HG02588 (cell line): ENCODE measurements around the gene SART1.

Experiments
- ATAC-seq: cut with Tn5 transposase; IDR thresholded peaks from one replicate; pipeline ENCODE4 v1.9.1; 2021; ENCODE audit warnings: mild to moderate bottlenecking, moderate library complexity; ENCODE audit not compliant: unreplicated experiment

The SART1 gene, protein sequence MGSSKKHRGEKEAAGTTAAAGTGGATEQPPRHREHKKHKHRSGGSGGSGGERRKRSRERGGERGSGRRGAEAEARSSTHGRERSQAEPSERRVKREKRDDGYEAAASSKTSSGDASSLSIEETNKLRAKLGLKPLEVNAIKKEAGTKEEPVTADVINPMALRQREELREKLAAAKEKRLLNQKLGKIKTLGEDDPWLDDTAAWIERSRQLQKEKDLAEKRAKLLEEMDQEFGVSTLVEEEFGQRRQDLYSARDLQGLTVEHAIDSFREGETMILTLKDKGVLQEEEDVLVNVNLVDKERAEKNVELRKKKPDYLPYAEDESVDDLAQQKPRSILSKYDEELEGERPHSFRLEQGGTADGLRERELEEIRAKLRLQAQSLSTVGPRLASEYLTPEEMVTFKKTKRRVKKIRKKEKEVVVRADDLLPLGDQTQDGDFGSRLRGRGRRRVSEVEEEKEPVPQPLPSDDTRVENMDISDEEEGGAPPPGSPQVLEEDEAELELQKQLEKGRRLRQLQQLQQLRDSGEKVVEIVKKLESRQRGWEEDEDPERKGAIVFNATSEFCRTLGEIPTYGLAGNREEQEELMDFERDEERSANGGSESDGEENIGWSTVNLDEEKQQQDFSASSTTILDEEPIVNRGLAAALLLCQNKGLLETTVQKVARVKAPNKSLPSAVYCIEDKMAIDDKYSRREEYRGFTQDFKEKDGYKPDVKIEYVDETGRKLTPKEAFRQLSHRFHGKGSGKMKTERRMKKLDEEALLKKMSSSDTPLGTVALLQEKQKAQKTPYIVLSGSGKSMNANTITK

DNA sequence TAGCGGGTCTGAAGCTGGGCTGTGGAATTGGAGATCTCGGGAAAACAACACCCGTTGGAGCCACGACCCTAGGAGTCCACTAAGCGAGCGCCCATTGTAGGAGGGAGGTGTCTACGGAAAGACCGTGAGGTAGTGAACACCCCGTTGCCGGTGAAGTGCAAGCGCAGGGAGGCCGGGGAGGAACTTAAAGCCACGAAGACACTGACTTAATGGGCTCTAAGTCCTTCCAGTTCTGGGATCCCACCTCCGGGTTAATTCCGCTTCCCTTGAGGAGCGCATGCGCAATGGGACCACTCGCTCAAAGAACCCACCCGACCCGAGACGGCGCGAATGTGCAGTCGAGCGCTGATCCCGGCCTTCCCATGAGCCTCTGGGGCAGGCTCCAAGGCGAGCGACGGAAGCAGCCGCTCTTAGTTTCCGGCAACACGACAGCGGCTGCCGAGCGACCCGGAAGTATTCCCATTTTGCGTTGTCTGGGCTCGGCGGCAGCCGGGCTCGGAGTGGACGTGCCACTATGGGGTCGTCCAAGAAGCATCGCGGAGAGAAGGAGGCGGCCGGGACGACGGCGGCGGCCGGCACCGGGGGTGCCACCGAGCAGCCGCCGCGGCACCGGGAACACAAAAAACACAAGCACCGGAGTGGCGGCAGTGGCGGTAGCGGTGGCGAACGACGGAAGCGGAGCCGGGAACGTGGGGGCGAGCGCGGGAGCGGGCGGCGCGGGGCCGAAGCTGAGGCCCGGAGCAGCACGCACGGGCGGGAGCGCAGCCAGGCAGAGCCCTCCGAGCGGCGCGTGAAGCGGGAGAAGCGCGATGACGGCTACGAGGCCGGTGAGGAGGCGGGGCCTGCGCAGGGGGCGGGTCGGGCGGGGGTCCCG is at the start of gene SART1:
TSS of gene SART1 (plus strand) at position 468 of the 874 bp plus-strand sequence. CDS start at position 515, 47 bp downstream.
- ATAC-seq = peak; percentile 85

DNA sequence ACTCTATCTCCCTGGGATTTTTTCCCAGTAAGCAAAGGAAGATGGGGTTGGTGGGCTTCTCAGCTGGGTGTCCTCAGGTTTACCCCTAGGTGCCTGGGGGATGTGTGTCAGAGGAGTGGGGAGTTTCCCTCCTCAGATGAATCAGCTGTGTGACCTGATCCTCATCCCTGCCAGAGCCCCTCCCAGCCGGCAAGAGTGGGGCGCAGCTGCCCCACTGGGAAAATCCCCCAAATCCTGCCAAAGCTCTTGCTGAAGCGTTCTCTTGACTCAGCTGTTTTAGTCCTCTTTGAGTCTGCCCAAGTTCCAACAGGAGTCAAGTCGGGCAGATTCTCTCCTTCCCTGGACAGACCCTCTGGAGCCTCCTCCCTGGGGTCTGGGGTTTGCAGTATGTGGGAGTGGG is 48.7 kb upstream of the SART1 start:
- no peak for ATAC-seq

DNA sequence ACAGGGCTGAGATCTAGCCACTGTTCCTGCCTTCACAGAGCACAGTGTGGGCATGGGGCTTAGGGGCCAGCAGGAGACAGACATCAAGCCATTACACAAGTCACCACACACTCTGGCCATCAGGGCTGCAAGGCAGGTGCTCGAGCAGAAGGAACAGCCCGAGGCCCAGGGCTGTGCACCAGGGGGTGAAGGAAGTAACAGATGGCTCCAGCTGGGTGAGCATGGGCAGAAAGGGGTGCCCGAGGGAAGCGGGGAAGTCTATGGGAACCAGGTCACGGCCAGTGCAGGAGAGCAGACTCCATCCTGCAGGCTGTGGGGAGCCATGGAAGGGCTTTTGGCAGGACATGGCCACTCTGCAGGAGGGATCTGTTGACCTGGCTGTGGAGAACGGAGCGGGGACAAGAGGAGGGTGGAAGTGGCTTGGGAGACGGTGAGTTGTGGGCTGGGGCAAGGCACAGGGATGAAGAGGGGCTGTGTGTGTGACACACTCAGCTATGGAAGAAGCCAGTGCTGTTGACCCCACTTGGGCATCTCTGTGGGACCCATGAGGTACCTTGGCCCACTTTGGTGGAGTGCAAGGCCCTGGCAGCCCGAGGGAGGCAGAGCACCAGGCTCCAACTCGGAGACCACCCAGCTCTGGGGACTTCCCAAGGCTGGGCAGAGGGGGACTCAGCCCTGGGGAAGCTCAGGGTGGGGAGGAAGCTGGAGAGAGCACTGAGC is 46.3 kb upstream of the SART1 start:
- ATAC-seq = no peak

DNA sequence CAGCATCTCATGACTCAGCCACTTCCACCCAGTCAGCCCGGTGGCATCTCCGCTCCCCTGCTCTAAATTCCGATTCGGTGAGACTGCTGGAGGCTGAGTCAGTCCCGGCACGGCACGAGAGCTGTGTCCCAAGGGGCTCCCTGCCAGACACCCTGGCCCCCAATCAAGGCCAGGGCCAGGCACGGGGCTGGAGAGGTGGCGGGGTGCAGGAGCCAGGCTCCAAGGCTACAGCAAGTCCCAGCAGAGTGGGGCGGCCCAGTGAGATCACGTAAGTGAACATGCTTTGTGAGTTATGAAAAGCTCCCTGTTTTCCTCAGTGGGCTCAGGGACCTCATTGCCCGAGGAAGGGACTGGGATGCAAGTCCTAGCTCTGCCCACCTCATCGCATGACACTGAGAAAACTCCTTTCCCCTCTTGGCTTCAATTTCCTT is 45.7 kb upstream of the SART1 start:
- no peak for ATAC-seq

DNA sequence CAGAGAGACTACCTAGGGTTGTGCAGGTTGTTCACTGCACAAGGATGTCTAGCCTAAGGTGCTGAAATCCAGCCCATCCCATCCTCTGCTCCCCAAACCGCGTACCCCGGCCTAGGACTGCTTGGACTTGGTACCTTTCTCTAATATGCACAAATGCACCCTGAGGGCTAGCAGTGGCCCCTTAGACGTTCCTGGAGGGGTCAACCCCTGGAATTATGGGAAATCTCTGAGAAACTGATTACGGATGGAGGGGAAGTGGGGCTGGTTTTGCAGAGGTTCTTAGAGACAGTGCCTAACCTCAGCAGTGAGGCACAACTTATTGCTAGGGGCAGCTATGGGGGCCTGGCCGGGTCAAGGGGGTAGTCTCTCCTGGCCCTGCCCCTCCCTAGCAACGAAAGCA is 45.1 kb upstream of the SART1 start:
- ATAC-seq = no peak

DNA sequence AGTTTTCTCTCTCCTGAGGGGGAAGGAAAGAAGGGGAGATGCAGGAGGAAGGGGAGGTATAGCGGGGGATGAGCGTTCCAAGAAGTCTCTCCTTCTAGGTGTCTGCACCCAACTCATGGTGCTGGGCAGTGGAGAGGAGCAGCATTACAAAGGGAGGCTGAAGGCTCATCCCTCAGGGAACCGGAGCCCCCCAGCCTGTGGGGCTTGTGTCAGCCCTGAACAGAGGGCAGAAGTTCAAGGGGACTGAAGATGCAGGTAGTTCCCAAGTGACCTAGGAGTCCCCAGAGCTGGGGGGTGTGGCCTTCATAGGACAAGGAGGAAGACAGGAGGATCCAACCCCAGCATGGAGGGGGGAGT is 44.5 kb upstream of the SART1 start:
- no peak for ATAC-seq

DNA sequence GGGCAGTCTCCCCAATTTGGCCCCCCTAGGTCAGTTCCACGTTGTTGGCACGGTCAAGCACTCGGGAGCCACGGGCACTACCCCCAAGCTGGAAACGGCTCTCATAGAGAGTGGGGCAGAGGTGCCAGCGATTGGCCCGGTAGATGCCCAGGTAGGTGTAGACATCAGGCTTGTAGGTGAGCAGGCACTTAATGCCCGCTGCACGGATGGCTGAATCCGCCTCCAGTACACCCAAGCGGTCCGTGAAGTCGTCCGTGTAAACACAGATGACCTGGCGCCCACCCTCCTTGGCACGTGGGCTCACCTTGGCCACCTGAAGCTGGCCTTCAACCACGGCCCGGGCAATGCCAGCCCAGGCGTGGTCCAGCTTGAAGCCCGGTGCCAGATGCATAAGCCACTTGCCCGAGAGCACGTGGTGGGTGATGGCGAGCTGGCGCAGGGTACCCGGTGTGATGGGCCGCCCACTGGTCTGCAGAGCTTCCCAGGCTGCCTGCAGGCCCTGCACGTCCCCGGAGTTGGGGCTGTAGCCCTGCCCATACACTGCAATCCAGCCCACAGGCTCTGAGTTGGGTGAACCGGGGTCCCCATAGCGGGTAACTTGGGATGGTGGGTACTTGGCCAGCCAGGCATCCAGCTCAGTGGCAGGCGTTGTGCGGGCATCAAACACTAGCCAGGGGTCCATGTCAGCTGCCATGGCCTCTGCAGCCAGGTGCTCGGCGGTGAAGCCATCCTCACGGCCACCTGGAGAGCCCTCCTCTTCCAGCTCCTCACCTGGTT is 43.9 kb upstream of the SART1 start:
- ATAC-seq = no peak

DNA sequence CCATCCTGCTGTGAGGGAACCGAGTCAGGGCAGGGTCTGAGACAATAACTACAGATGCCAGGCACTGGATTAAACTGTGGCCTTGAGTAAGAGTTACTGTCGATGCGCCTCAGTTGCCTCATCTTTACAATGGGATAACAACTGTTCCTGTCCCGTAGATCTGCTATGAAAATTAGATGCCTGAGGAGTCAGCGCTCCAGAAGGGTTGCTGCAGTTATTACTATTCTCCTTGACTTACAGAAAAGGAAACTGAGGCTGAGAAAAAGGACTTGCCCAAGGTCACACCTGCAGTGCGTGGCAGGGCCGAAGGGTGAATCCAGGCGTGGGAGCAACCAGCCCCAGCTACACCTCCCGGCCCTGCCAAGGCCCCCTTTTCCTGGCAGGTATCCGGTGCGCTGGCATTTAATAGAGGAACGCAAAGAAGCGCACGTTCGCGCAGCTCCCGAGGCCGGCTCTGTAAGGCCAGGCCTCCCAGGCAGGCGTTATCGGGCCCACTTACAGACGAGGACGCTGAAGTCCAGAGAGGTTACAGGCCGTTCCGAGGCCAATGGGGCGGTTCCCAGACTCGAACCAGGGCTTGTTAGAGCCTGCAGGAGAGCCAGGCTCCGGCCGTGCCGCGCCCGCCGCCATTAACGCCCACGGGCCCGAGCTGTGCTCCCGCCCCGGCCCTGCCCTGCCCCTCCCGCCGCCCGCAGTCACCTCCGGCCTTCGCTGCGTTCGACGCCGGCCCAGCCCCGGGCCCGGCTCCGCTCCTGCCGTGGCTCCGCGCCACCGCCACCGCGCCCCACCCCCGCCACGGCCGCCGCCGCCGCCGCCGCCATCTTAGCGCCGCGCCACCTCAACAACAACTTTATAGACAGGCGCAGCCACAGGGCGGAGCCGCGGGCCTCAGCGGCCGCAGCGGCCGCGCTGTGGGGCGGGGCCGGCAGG is 43.1 kb upstream of the SART1 start, which contains the start of gene C11orf68:
TSS of gene C11orf68 (minus strand) at position 852 of the 930 bp plus-strand sequence. CDS start at position 821, 31 bp downstream.
- peak; percentile 54 for ATAC-seq

DNA sequence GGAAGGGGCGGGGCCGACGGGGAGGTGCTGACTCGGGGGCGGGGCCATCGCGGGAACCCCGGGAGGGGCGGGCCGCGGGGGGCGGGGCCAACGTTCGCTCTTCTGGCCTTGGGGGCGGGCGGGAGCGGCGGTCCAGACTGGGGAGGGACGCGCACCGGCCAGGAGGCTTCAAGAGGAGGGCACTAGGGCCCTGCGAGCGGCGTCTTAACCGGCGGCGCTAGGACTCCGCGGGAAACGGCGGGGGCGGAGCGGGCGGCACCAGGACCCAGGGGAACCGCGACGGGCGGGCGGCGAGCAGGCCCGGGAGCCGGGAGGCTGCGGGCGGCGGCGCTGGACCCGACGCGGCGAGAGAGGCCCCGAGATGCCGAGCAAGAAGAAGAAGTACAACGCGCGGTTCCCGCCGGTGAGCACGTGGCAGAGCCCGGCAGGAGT is 42.4 kb upstream of the SART1 start, which contains the start of gene DRAP1:
TSS of gene DRAP1 (plus strand) at position 286 of the 432 bp plus-strand sequence. CDS start at position 362, 76 bp downstream.
- peak; percentile 83 for ATAC-seq

DNA sequence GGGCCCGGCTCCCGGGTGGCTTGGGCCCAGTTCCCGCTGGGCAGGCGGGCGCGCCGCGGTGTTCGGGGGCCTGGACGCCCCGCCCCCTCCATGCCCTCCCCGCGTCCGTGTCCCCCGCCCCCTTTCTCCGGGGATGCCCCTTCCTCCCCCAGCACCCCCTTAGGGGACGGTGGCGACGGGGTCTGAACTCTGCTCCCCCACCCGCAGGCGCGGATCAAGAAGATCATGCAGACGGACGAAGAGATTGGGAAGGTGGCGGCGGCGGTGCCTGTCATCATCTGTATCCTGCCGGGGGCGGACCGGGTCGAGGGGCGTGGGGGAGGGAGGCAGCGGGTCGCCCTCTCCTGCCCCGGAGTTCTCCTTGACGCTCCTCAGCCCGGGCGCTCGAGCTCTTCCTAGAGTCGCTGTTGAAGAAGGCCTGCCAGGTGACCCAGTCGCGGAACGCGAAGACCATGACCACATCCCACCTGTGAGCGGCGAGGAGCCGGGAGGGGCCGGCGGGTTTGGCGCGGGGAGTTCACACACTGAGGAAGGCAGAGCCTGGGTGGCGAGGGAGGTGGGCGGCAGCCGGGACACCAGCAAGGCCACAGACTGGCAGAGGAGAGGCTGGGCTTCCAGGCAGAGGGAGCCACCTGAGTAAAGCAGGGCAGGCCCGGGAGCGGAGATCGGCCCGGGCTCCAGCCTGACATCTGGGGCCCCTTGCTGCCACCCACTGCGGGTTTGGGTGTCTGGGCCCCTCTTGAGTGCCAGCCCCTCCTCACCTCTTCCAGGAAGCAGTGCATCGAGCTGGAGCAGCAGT is 41.8 kb upstream of the SART1 start:
- peak; percentile 43 for ATAC-seq

DNA sequence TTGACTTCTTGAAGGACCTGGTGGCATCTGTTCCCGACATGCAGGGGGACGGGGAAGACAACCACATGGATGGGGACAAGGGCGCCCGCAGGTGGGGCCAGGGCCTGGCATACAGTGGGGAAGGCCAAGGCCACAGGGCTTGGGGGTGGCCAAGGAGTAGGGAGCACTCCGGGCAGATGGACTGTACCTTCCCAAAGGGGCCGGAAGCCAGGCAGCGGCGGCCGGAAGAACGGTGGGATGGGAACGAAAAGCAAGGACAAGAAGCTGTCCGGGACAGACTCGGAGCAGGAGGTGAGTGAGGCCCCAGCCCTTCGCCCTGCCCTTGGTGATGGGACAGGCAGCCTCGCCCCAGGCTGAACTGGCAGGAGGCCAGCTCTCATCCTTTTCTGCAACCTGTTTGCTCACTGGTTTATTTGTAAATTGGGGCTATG is 41.1 kb upstream of the SART1 start:
- ATAC-seq = no peak

DNA sequence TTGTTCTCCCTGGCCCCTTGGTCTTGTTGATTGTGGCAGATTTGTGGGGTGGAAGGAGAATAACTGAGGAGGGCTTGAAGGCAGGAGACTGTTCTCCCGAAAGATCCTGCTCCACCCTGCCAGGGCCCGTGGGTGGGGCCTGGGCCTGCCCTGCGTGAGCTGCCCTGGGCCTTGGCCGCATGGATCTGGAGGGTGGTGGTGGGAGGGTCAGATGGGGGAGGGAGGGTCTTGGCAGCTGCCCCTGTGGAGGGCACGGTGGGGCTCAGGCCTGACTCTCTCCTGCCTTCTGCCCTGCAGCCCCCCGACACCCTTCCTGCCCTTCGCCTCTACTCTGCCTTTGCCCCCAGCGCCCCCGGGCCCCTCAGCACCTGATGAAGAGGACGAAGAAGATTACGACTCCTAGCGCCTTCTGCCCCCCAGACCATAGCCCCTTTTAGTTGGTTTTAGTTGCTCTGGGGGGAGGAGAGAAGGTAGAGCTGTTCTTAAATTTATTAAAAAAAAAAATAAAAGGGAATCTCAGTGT is 40.4 kb upstream of the SART1 start:
- ATAC-seq = no peak

DNA sequence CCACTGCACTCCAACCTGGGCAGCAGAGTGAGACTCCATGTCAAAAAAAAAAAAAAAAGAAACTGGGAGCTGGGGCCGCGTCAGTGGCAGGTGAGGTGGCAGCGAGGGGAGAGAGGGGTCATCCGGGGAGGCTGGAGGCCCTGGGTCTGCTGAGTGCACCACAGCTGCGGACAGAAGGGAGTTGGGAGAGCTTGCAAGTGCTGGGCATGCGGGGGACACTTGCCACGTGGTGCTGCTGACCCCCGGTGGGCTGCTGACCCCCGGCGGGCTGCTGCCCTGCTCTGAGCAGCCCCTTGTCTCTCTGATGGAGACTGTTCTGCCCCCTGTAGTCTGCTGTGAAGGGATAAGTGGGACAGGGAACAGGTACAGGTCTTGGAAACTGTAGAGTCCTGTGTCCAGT is 39.7 kb upstream of the SART1 start:
- no peak for ATAC-seq

DNA sequence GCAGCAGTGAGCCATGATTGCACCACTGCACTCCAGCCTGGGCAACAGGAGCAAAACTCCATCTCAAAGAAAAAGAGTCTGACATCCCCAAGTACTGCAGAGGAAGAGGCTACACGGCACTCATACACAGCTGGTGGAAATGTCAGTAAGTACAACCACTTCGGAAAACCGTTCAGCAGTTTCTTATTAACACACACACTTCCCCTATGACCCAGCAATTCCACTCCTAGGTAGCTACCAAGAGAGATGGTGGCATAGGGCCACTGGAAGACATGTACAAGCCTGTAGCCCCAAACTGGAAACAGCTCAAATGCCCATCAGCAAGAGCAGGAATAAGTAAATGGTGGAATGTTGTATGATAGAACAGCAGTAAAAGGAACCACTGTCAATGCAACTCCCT is 39.0 kb upstream of the SART1 start:
- no peak for ATAC-seq

DNA sequence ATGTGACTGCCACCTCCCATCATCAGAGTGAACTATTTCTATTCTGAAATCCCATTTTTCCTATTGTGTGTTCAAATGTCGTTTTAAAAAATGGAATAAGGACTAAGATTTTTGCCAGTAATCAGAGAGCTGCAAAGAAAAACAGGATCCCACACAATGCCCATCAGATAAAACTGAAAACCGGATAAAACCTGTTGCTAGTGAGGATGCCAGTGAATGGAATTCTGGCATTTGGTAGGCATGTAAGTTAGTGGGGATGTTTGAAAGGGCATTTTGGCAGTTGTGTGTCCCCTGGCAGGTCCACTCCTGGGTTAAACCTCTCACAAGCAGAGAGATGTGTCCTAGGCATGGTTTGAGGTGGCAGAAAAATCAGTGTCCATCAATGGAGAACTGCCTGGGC is 36.1 kb upstream of the SART1 start:
- no peak for ATAC-seq

DNA sequence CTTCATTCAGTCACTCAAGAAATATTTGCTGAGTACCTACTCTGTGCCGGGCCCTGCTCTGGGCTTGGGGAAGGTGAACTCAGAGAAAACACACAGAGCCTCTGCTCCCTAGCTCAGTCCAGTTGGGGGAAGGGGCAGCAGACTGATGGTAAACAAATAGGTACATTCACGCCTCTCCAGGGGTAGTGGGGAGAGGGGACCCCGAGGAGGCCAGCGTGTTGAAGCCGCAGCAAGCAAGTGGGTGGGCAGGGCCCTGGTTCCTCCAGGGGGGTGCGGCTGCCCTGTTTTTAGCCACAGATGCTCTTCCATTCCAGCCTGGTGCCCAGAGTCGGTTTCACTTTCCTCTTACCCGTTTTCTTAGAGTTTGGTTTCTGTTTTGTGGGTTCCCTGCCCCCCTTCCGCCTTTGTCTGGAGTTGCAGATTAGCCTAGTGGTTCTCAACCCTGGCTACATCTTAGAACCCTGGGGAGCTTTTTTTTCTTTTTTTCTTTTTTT is 33.6 kb upstream of the SART1 start:
- peak; percentile 62 for ATAC-seq

DNA sequence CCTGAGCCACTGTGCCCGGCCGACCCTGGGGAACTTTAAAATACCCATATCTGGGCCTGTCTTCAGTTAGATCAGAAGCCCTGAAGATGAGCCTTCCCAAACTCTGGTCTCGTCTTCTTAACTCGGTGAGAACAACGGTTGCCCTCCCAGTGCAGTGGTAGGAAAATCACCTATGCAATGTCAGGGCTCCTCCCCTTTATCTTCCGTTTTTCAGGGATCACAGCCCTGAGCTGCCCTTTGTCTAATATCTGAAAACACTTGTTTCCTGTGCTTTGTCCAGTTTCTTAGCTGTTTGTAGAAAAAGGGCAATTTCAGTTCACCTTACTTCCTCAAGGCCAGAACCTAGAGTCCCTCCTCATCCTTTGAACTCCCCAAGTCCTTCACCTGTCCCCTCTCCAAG is 32.9 kb upstream of the SART1 start:
- no peak for ATAC-seq
